AG20443 (cell line): ENCODE measurements around the gene WEE1.
"Not testable (repeated sequence)": the region's sequence is repeated elsewhere in the genome, so short reads cannot be mapped to it uniquely, and the experiment has no call there.

Source experiments
- DNase-seq: peaks from one replicate; pipeline ENCODE4 v3.0.0; 2012; ENCODE audit warnings: low spot score, mixed read lengths

The WEE1 gene

GRCh38 chr11:9623053-9623452 is 49.6 kb downstream of the WEE1 start:
- not testable (repeated sequence) for DNase-seq

- DNase-seq: no peak
Measured at GRCh38 chr11:9624448-9624847, 51.0 kb downstream of the WEE1 start.

- DNase-seq: no peak
Measured at GRCh38 chr11:9625162-9625561, 51.7 kb downstream of the WEE1 start.

- no peak for DNase-seq
Measured at GRCh38 chr11:9625728-9626127, 52.3 kb downstream of the WEE1 start.

- no peak for DNase-seq
Measured at GRCh38 chr11:9626496-9627394, 53.3 kb downstream of the WEE1 start.

- no peak for DNase-seq
Measured at GRCh38 chr11:9629064-9629463, 55.6 kb downstream of the WEE1 start.

GRCh38 chr11:9633679-9634078 is 60.2 kb downstream of the WEE1 start:
- no peak for DNase-seq

- DNase-seq: no peak
Measured at GRCh38 chr11:9636691-9637090, 63.2 kb downstream of the WEE1 start.

- DNase-seq: no peak
Measured at GRCh38 chr11:9639099-9639498, 65.6 kb downstream of the WEE1 start.
